MM.1S (cell line): Measurements from ENCODE around the gene MMP23B.

ENCODE experiments used
- DNase-seq: peaks from one replicate; pipeline ENCODE4 v3.0.0-alpha.2; 2015
- H2AFZ ChIP-seq: fragments of 300-600 bp; sonication (generic); 2 replicates; pipeline ENCODE4 v1.6.0; 2016; ENCODE audit warnings: antibody characterized with exemption, low read length
- H3F3A ChIP-seq: fragments of 300-600 bp; sonication (generic); 2 replicates; pipeline ENCODE4 v1.6.1; 2016; ENCODE audit warnings: mild to moderate bottlenecking, antibody characterized with exemption, low read length, moderate library complexity, mixed read lengths; ENCODE audit not compliant: insufficient read depth
- H3K27ac ChIP-seq: fragments of 300-600 bp; sonication (generic); 2 replicates; pipeline ENCODE4 v1.5.1; 2016; ENCODE audit warnings: mild to moderate bottlenecking, low read length
- H3K27me3 ChIP-seq: fragments of 300-600 bp; sonication (generic); replicated peaks from 2 replicates; pipeline ENCODE4 v1.6.0; 2016; ENCODE audit warnings: low read length; ENCODE audit not compliant: insufficient read depth
- H3K36me3 ChIP-seq: fragments of 300-600 bp; sonication (generic); replicated peaks from 2 replicates; pipeline ENCODE4 v1.6.1; 2016; ENCODE audit warnings: mild to moderate bottlenecking, low read length, mixed read lengths; ENCODE audit not compliant: insufficient read depth
- H3K4me1 ChIP-seq: fragments of 300-600 bp; sonication (generic); 2 replicates; pipeline ENCODE4 v1.6.1; 2016; ENCODE audit warnings: low read length, mixed read lengths
- H3K4me2 ChIP-seq: fragments of 300-600 bp; sonication (generic); 2 replicates; pipeline ENCODE4 v1.6.0; 2016; ENCODE audit warnings: low read depth, low read length
- H3K4me3 ChIP-seq: fragments of 300-600 bp; sonication (generic); 2 replicates; pipeline ENCODE4 v1.5.1; 2016; ENCODE audit warnings: low read length, mixed read lengths
- H3K79me2 ChIP-seq: fragments of 300-600 bp; sonication (generic); 2 replicates; pipeline ENCODE4 v1.6.1; 2016; ENCODE audit warnings: mixed run types, low read length, mixed read lengths
- H3K9ac ChIP-seq: fragments of 300-600 bp; sonication (generic); 2 replicates; pipeline ENCODE4 v1.6.1; 2016; ENCODE audit warnings: low read length, mixed read lengths
- H3K9me2 ChIP-seq: fragments of 300-600 bp; sonication (generic); replicated peaks from 2 replicates; pipeline ENCODE4 v1.6.1; 2016; ENCODE audit warnings: mild to moderate bottlenecking, low read length, mixed read lengths; ENCODE audit not compliant: insufficient read depth
- H3K9me3 ChIP-seq: fragments of 300-600 bp; sonication (generic); replicated peaks from 2 replicates; pipeline ENCODE4 v1.6.1; 2016; ENCODE audit warnings: mild to moderate bottlenecking, low read length, mixed read lengths; ENCODE audit not compliant: insufficient read depth
- H4K20me1 ChIP-seq: fragments of 300-600 bp; sonication (generic); 2 replicates; pipeline ENCODE4 v1.6.1; 2016; ENCODE audit warnings: mild to moderate bottlenecking, low read length, moderate library complexity, mixed read lengths; ENCODE audit not compliant: insufficient read depth
- CTCF ChIP-seq: fragments of 300-600 bp; sonication (generic); IDR thresholded peaks from 2 replicates; pipeline ENCODE4 v1.5.1; 2016; ENCODE audit warnings: antibody characterized with exemption, low read length, mixed read lengths
- EZH2 ChIP-seq: fragments of 300-600 bp; sonication (generic); optimal IDR thresholded peaks from 2 replicates; pipeline ENCODE3; 2017; ENCODE audit warnings: low read depth, mild to moderate bottlenecking, antibody characterized with exemption, low read length, mixed read lengths
- EZH2phosphoT487 ChIP-seq: fragments of 300-600 bp; sonication (generic); IDR thresholded peaks from 2 replicates; pipeline ENCODE4 v1.6.1; 2018; ENCODE audit warnings: antibody characterized with exemption, low read length

Gene MMP23B

DNA sequence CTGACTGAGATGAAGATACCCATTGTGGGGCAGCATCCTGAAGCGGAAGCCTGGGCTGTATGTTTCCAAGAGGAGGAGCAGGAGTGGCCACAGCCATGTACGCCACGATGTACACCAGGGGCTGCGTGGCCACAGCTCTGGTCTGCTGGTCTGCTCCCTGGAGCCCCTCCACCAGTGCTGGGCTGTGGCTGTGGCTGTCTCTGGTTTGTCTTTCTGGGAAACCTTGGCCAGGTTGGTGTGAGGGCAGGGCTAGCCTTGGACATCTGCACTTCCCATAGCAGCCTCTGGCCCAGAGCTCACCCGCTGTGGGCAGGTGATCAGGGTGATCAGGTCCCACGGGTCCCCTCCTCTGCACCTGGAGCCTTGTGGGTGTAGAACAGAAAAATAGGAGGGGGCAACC is 14.0 kb upstream of the MMP23B start:
- Histone ChIP-seq H3K4me2 (no peak overlapping the region), H3K9me3 (no peaks in the 10 kb centered on the region), H2AFZ (no peak overlapping the region), H3K9ac (no peak overlapping the region), H3K4me3 (no peak overlapping the region), H3K36me3 (no peaks in the 10 kb centered on the region), H3K27me3 (no peaks in the 10 kb centered on the region), H3K79me2 (peaks cover 23% of the 10 kb centered on the region), H3K27ac (no peak overlapping the region), H3K4me1 (peaks cover 3% of the 10 kb centered on the region; the same call in 1 of the 2 replicates), H4K20me1 (no peaks in the 10 kb centered on the region), H3F3A (peaks cover 3% of the 10 kb centered on the region; the same call in 1 of the 2 replicates), H3K9me2 (no peaks in the 10 kb centered on the region)
- TF ChIP-seq EZH2phosphoT487 (no peak), CTCF (no peak), EZH2 (no peak)
- DNase-seq = no peak

GRCh38 chr1:1618396-1619068 is 13.4 kb upstream of the MMP23B start:
- peaks cover 3% of the 10 kb centered on the region; the same call in 1 of the 2 replicates for H3K4me1 ChIP-seq
- H3K9me2 ChIP-seq = no peaks in the 10 kb centered on the region
- no peaks in the 10 kb centered on the region for H3K9me3 ChIP-seq
- peaks cover 3% of the 10 kb centered on the region; the same call in 1 of the 2 replicates for H3F3A ChIP-seq
- H3K27me3 ChIP-seq = no peaks in the 10 kb centered on the region
- H3K4me3 ChIP-seq = no peak overlapping the region
- H2AFZ ChIP-seq = no peak overlapping the region
- DNase-seq = no peak
- no peak overlapping the region for H3K4me2 ChIP-seq
- no peaks in the 10 kb centered on the region for H3K36me3 ChIP-seq
- peaks cover 22% of the 10 kb centered on the region for H3K79me2 ChIP-seq
- no peak overlapping the region for H3K9ac ChIP-seq
- no peaks in the 10 kb centered on the region for H4K20me1 ChIP-seq
- no peak overlapping the region for H3K27ac ChIP-seq
- TF ChIP-seq EZH2 (no peak), CTCF (no peak), EZH2phosphoT487 (no peak)

DNA sequence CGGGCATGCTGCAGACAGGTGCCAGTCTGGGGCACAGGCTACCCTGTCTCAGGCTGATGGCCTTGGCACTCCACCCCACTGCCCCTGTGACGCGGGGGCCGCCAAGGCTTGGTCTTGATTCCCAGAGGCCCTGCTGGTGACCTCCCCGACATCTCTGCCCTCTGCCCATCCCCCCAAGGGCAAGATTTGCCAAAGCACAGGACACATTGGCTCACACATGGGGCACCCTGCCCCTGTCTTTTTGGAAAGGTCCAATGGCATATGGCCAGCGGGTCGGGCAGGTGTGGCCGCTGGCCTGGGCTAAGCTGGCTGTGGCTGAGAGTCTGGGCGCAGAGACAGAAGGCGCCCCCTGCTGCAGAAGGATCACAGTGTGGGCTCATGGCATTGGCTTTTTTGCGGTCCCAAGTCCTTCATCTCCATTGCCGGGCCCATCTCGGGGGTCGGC is 12.0 kb upstream of the MMP23B start:
- no peak overlapping the region for H3K9ac ChIP-seq
- no peak overlapping the region for H3K27ac ChIP-seq
- H3K9me2 ChIP-seq = no peaks in the 10 kb centered on the region
- H3K4me1 ChIP-seq = no peaks in the 10 kb centered on the region
- H3K9me3 ChIP-seq = no peaks in the 10 kb centered on the region
- no peak overlapping the region for H3K4me2 ChIP-seq
- H3K36me3 ChIP-seq = no peaks in the 10 kb centered on the region
- H3F3A ChIP-seq = peaks cover 3% of the 10 kb centered on the region; the same call in 1 of the 2 replicates
- H3K4me3 ChIP-seq = no peak overlapping the region
- H2AFZ ChIP-seq = no peak overlapping the region
- no peak for DNase-seq
- peaks cover 9% of the 10 kb centered on the region for H3K79me2 ChIP-seq
- TF ChIP-seq EZH2 (no peak), CTCF (peak; percentile 22), EZH2phosphoT487 (no peak)
- no peaks in the 10 kb centered on the region for H3K27me3 ChIP-seq
- no peaks in the 10 kb centered on the region for H4K20me1 ChIP-seq
